Stimulated activated CD4-positive, alpha-beta T cell treated with anti-CD3 and anti-CD28 coated beads, Interleukin-2, amount 100 ng/mL, for 24 hours (primary cell): Measurements from ENCODE around the gene GID8.

Experiments
- DNase-seq, 2 donors: peaks; one replicate each; pipeline ENCODE4 v3.0.0-alpha.2; 2020

The GID8 gene

DNA sequence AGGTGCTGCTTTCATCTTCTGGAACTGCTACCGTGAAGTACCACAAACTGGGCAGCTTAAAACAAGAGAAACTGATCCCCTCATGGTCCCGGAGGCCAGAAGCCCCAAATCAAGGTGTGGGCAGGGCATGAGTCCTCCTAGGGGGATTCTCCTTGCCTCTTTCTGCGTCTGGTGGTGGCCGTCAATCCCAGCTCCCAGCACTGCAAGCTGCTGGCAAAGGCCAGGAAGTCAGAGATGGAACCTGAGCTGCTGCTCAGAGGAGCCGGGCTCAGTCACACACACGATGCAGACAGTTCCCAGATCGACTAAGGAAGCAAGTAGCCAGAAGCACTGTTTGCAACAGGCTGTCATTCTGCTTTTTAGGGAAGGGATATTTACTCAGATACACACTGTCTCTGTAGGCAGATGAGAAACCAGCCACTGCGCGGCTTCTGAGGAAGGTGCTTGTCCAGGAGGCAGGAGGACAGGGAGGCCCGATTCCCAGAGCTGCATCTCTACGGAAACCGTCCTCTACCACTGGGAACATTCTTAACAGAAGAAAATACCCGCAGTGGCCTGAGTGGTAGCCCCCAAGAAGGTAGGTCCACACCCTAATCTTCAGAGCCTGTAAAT lies 53.4 kb downstream of the GID8 start:
- DNase-seq = no peak

GRCh38 chr20:62991863-62992262 lies 53.9 kb downstream of the GID8 start:
- DNase-seq = no peak

- DNase-seq = no peak
These were observed 56.0 kb downstream of the GID8 start for GRCh38 chr20:62993856-62994494.

DNA sequence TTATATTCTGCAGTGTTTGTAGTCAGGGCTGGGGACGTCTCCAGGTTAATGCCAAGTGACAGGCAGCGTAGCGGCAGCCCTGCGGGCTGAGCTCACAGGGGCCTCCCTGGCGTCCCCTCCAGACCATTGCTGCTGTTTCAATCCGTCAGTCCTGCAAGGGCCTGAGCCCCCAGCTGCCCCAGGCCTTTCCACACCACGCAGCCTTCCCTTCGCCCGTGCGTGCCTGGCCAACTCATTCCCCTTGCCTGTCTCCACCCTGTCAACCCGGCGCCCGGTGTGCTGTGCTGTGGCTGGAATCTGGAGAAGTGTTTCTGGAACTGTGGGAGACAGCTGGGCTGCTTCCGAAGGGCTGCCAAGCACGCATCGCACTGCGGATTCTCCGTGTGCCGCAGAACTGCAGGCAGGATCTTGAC lies 56.9 kb downstream of the GID8 start:
- DNase-seq = no peak

- DNase-seq = no peak
These were observed 57.5 kb downstream of the GID8 start for GRCh38 chr20:62995481-62995880.

GRCh38 chr20:62995898-62996595 lies 58.1 kb downstream of the GID8 start:
- no peak for DNase-seq

DNA sequence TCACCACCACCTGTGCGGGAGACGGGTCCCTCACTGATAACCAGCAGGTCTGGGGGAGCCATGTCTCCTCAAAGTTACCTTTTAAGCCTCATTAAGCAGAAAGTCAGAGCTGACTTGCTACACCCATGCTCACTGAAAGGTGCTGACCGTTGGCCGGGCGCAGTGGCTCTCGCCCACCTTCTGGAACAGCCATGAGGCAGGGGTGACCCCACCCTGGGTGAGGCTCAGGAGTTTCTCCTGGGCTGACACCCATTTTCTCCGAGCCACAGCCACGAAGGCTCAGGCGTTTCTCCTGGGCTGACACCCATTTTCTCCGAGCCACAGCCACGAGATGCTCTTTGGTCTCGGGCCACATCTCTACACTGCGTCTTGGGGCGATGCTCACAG lies 58.6 kb downstream of the GID8 start:
- no peak for DNase-seq

DNA sequence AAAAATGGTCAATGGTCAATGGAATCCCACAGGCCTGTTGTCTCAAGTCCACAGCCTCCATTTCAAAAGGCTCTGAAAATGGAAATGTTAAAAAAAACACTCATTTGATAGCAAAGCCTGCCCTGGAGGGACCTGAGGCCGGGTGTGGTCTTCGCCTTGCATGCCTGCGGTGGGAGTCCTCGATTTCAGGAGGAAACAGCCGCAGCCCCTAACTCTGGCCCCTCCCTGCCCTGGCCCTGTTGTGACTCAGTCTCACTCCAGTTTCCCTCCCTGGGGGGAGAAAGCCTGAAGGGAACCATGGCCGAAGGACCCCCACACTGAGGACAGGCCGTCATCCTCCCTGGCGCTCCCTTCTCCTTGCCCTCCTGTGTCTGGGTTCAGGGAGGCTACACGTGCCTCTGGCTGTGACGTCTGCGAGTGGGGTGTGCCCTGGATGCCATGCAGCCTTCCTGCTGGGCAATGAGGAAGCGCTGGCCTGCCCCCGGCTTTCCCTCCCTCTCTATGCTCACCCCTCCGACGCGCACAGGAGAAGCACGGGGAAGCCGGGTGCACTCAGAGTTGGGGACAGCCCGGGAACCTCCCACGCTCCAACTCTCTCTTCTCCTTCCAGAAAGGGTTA lies 59.6 kb downstream of the GID8 start:
- no peak for DNase-seq
